ENCODE results near the gene RGS9BP. TPM values are rescaled to one million over a fixed set of nuclear protein-coding genes. Genes with fewer than 3 reads are reported as not detected.
A peak's percentile ranks its signal among the peaks of the same experiment; 100 is the strongest.

RGS9BP gene
- total and polyA plus RNA-seq, 2 of the 13 experiments (the other 11 are each of a cell fraction or from before 2014, with no cell fraction given): 0.01 TPM; not detected in 1

GRCh38 chr19:32691291-32691951 is 15.8 kb downstream of the RGS9BP start, which contains the start of gene NUDT19 (continued):
- TF ChIP-seq TEF (CRISPR knock-in tag; IDR thresholded peaks at IDR 0.05) (no peak), DZIP1 (CRISPR knock-in tag; IDR thresholded peaks at IDR 0.05) (no peak), MYC (CRISPR knock-in tag; IDR thresholded peaks at IDR 0.05; ENCODE audit: borderline replicate concordance) (peak; percentile 51; the same call in 1 of the 2 replicates), NFKB2 (CRISPR knock-in tag; IDR thresholded peaks at IDR 0.05; ENCODE audit: borderline replicate concordance) (0 out of 2 replicates have a peak, but pooled peaks have one; percentile 42), IRF2 (CRISPR knock-in tag; IDR thresholded peaks at IDR 0.05) (0 out of 2 replicates have a peak, but pooled peaks have one; percentile 35), ZFP91 (CRISPR knock-in tag; IDR thresholded peaks at IDR 0.05; ENCODE audit: borderline replicate concordance) (peak; percentile 72; the same call in 1 of the 2 replicates), TCF7L2 (IDR thresholded peaks at IDR 0.05; ENCODE audit: low read depth, low read length) (no peak), ZNF749 (CRISPR knock-in tag; IDR thresholded peaks at IDR 0.05; ENCODE audit: borderline replicate concordance) (no peak), ZNF780A (CRISPR knock-in tag; IDR thresholded peaks at IDR 0.05) (no peak), CERS6 (CRISPR knock-in tag; IDR thresholded peaks at IDR 0.05) (no peak), ZNF12 (CRISPR knock-in tag; IDR thresholded peaks at IDR 0.05) (no peak), MAZ (IDR thresholded peaks at IDR 0.05; ENCODE audit: borderline replicate concordance, low read depth, low read length) (no peak), MAZ (CRISPR knock-in tag; IDR thresholded peaks at IDR 0.05; ENCODE audit: low read depth) (no peak), POGZ (CRISPR knock-in tag; IDR thresholded peaks at IDR 0.05) (peak; percentile 61), ATF3 (CRISPR knock-in tag; IDR thresholded peaks at IDR 0.05) (peak; percentile 9; the same call in 1 of the 2 replicates), ZNF101 (CRISPR knock-in tag; IDR thresholded peaks at IDR 0.05; ENCODE audit: borderline replicate concordance, low read depth) (no peak), PHF21A (CRISPR knock-in tag; IDR thresholded peaks at IDR 0.05) (peak; percentile 58; the same call in 1 of the 2 replicates), BORCS8-MEF2B (CRISPR knock-in tag; IDR thresholded peaks at IDR 0.05) (peak; percentile 57), ZNF839 (CRISPR knock-in tag; IDR thresholded peaks at IDR 0.05; ENCODE audit: borderline replicate concordance) (no peak), U2AF1 (optimal IDR thresholded peaks at IDR 0.05; ENCODE audit: low read depth, low read length) (no peak), KMT2B (CRISPR knock-in tag; IDR thresholded peaks at IDR 0.05) (peak; percentile 65)

All from HepG2 (cell line).